GM12878 (cell line): Measurements from ENCODE around the gene LRCH4. TPM values are rescaled to one million over a fixed set of nuclear protein-coding genes. Genes with fewer than 3 reads are reported as not detected.

Experiments
- ATAC-seq: fragments of 200-7000 bp; cut with Tn5 transposase; 3 replicates; pipeline ENCODE4 v1.9.1; 2020; ENCODE audit warnings: mild to moderate bottlenecking, moderate library complexity
- BruUV-seq: library from RNA; stranded (reverse); fragments of 400-500 nt; replicated peaks from 2 replicates; lab custom pipeline; 2021; lab: Mats Ljungman, UMichigan
- CTCF ChIA-PET: fragments of 300-600 bp; sonication (Branson Sonifier 250); formaldehyde crosslinking; extraction: SDS; loops from one replicate; lab custom pipeline; 2021; ENCODE audit warnings: inconsistent platforms; lab: Yijun Ruan, JAX
- POLR2A ChIA-PET: fragments of 350-600 bp; formaldehyde crosslinking; extraction: SDS; loops from one replicate; lab custom pipeline; 2021; ENCODE audit warnings: inconsistent platforms; lab: Charles Lee
- RAD21 ChIA-PET: fragments of 300-600 bp; sonication (Branson Sonifier 250); formaldehyde crosslinking; loops from one replicate; lab custom pipeline; 2023; ENCODE audit warnings: antibody characterized with exemption; ENCODE audit not compliant: unreplicated experiment; lab: Charles Lee
- SMC1A ChIA-PET: fragments of 300-600 bp; sonication (Branson Sonifier 250); formaldehyde crosslinking; loops from one replicate; lab custom pipeline; 2023; ENCODE audit not compliant: unreplicated experiment, uncharacterized antibody; lab: Charles Lee
- DNase-seq: peaks from one replicate; pipeline ENCODE4 v3.0.0-alpha.2; 2011; ENCODE audit warnings: low read depth, low spot score
- FAIRE-seq: peaks from 3 replicates; lab custom pipeline; 2011; peaks lifted over from hg19 to GRCh38; lab: Jason Lieb, UNC
- H2AFZ ChIP-seq: 2 replicates; pipeline ENCODE4 v1.6.0; 2011; ENCODE audit warnings: low read depth, low read length, control low read depth; ENCODE audit not compliant: control insufficient read depth
- H3K27ac ChIP-seq: 2 replicates; pipeline ENCODE4 v1.5.1; 2011; ENCODE audit warnings: control low read depth; ENCODE audit not compliant: control insufficient read depth, insufficient read depth
- H3K27me3 ChIP-seq, 2 experiments: replicated peaks in 1 of 2; 2 replicates each; pipeline versions ENCODE4 v1.6.0 to v1.6.1; 2011; ENCODE audit warnings: low read length in 1 of 2; ENCODE audit not compliant: control insufficient read depth in 2 of 2, insufficient read depth in 2 of 2
- H3K36me3 ChIP-seq, 2 experiments: 2 replicates each; pipeline ENCODE4 v1.5.1; 2011; ENCODE audit warnings: low read length in 1 of 2; ENCODE audit not compliant: control insufficient read depth in 2 of 2, insufficient read depth in 2 of 2
- H3K4me1 ChIP-seq: 2 replicates; pipeline ENCODE4 v1.6.1; 2011; ENCODE audit warnings: mild to moderate bottlenecking, low read length, moderate library complexity, mixed read lengths; ENCODE audit not compliant: control insufficient read depth, insufficient read depth
- H3K4me2 ChIP-seq: 2 replicates; pipeline ENCODE4 v1.6.0; 2011; ENCODE audit warnings: control low read depth; ENCODE audit not compliant: control insufficient read depth, insufficient read depth
- H3K4me3 ChIP-seq: fragments of 200-600 bp; sonication (generic); 2 replicates; pipeline ENCODE4 v1.5.1; 2016
- H3K79me2 ChIP-seq: 2 replicates; pipeline ENCODE4 v1.6.0; 2011; ENCODE audit warnings: low read length; ENCODE audit not compliant: control insufficient read depth, insufficient read depth
- H3K9ac ChIP-seq: 2 replicates; pipeline ENCODE4 v1.8.0; 2011; ENCODE audit warnings: low read length, control low read depth, mixed read lengths; ENCODE audit not compliant: control insufficient read depth, insufficient read depth
- H3K9me3 ChIP-seq: replicated peaks from 3 replicates; pipeline ENCODE4 v1.5.1; 2011; ENCODE audit warnings: mild to moderate bottlenecking, low read length; ENCODE audit not compliant: control insufficient read depth, insufficient read depth
- H4K20me1 ChIP-seq: 2 replicates; pipeline ENCODE4 v1.6.0; 2011; ENCODE audit not compliant: control insufficient read depth, insufficient read depth
- BCLAF1 ChIP-seq: fragments of 450-650 bp; IDR thresholded peaks from 2 replicates; pipeline ENCODE4 v1.6.1; 2017; ENCODE audit warnings: antibody characterized with exemption, mild to moderate bottlenecking, moderate library complexity
- CBX3 ChIP-seq: fragments of 200-600 bp; sonication (generic); IDR thresholded peaks from 2 replicates; pipeline ENCODE4 v1.6.1; 2016; ENCODE audit warnings: low read depth, borderline replicate concordance
- CEBPZ ChIP-seq: fragments of 150-350 bp; IDR thresholded peaks from 2 replicates; pipeline ENCODE4 v1.6.1; 2016; ENCODE audit warnings: low read depth, low read length
- GABPA ChIP-seq: IDR thresholded peaks from 2 replicates; pipeline ENCODE4 v1.6.1; 2014; ENCODE audit warnings: antibody characterized with exemption, low read depth, mild to moderate bottlenecking, inconsistent platforms
- HSF1 ChIP-seq: fragments of 150-350 bp; IDR thresholded peaks from 2 replicates; pipeline ENCODE4 v1.6.1; 2014; ENCODE audit warnings: mild to moderate bottlenecking, low read depth, low read length
- KDM1A ChIP-seq: fragments of 200-600 bp; sonication (generic); IDR thresholded peaks from 2 replicates; pipeline ENCODE4 v1.6.1; 2016; ENCODE audit warnings: borderline replicate concordance
- KLF5 ChIP-seq: fragments of 450-650 bp; IDR thresholded peaks from 2 replicates; pipeline ENCODE4 v1.6.1; 2014; ENCODE audit warnings: mild to moderate bottlenecking; ENCODE audit not compliant: partially characterized antibody
- MTA3 ChIP-seq: IDR thresholded peaks from 2 replicates; pipeline ENCODE4 v1.6.1; 2012; ENCODE audit warnings: low read length, inconsistent platforms, borderline replicate concordance
- PAX5 ChIP-seq: IDR thresholded peaks from 2 replicates; pipeline ENCODE4 v1.6.1; 2011; ENCODE audit warnings: low read depth, low read length, borderline replicate concordance
- PML ChIP-seq: IDR thresholded peaks from 2 replicates; pipeline ENCODE4 v1.6.1; 2012; ENCODE audit warnings: low read length, inconsistent platforms
- RAD21 ChIP-seq: IDR thresholded peaks from 2 replicates; pipeline ENCODE4 v1.6.1; 2011; ENCODE audit warnings: mild to moderate bottlenecking, low read depth, low read length, moderate library complexity; ENCODE audit not compliant: insufficient read depth
- SPI1 ChIP-seq: IDR thresholded peaks from 2 replicates; pipeline ENCODE4 v1.6.1; 2011; ENCODE audit warnings: low read depth, mild to moderate bottlenecking, low read length, moderate library complexity, borderline replicate concordance; ENCODE audit not compliant: insufficient read depth
- ZSCAN29 ChIP-seq: fragments of 450-650 bp; IDR thresholded peaks from 2 replicates; pipeline ENCODE4 v1.6.1; 2017; ENCODE audit warnings: mild to moderate bottlenecking, moderate library complexity
- WGBS: methylation state at CpG from one replicate; pipeline ENCODE4 v1.1.6; 2016; ENCODE audit warnings: low lambda C conversion rate; ENCODE audit not compliant: insufficient replicate concordance, insufficient coverage; ENCODE audit errors: missing lambda C conversion rate; 5-methylcytosine and 5-hydroxymethylcytosine counted together
- in situ Hi-C: fragments of 300-500 bp; cut with MboI; formaldehyde crosslinking; loops from 9 replicates; pipeline ENCODE4 v1.14.3; 2018; ENCODE audit warnings: mixed read lengths
- intact Hi-C: fragments of 100-400 bp; cut with micrococcal nuclease; formaldehyde crosslinking; loops from one replicate; pipeline ENCODE4 v1.14.2; 2022; ENCODE audit not compliant: unreplicated experiment
- polyA plus RNA-seq, 11 experiments: library from polyadenylated mRNA; depleted of rRNA in 4 of 11; unstranded in 6 of 11; stranded (reverse) in 5 of 11; fragments of >200 nt; fragmentation: Nextera tagmentation in 4 of 11; fragmentation: Illumina TruSeq in 1 of 11; extraction: Ambion mirVana in 4 of 11; extraction: Trizol in 1 of 11; gene quantifications; 1 replicate in 1 of 11; 2 replicates in 10 of 11; pipeline versions ENCODE4 v1.2.1 to v1.2.3, GENCODE V29; 2011 to 2016; ENCODE audit warnings: inconsistent platforms in 2 of 11, missing spikeins in 2 of 11, low read depth in 1 of 11
- total RNA-seq, 4 experiments: library from RNA; depleted of rRNA in 3 of 4; stranded (reverse); fragments of >200 nt in 3 of 4; fragmentation: Illumina TruSeq in 1 of 4; extraction: Trizol in 1 of 4; gene quantifications; 2 replicates each; pipeline versions ENCODE4 v1.2.1 to v1.2.3, GENCODE V29; 2013 to 2021

Gene LRCH4
- total and polyA plus RNA-seq, 10 of the 15 experiments (the other 5 are each of a cell fraction or from before 2014, with no cell fraction given), result 0.58 to 96.7 (median 28.4) TPM

GRCh38 chr7:100576384-100576993, 9.4 kb downstream of the LRCH4 start:
- BruUV-seq, result no TSS peak
- Histone ChIP-seq H3K4me2 (no peak overlapping the region), H3K9me3 (no peaks in the 10 kb centered on the region), H3K4me1 (peaks cover 5% of the 10 kb centered on the region), H4K20me1 (no peaks in the 10 kb centered on the region), H3K27me3 (no peaks in the 10 kb centered on the region), H2AFZ (no peak overlapping the region), H3K36me3 (peaks cover 10 to 17% of the 10 kb centered on the region in 2 experiments), H3K27ac (no peak overlapping the region), H3K9ac (no peak overlapping the region), H3K4me3 (no peak overlapping the region), H3K79me2 (no peaks in the 10 kb centered on the region)
- intact Hi-C loops (no loop called here), in situ Hi-C loops (no loop called here)
- ChIA-PET SMC1A (no interaction called here), POLR2A (interaction anchor here (0.6 kb wide), 1 partner anchor 118 kb away, joined by 3 read pairs; no protein-coding TSS in a partner anchor), RAD21 (interaction anchor here (0.6 kb wide), 1 partner anchor 21 kb away, joined by 3 read pairs; no protein-coding TSS in a partner anchor), CTCF (interaction anchor here (1.2 kb wide), 1 partner anchor 13 kb away, joined by 3 read pairs; no protein-coding TSS in a partner anchor)
- FAIRE-seq, result no peak
- no peak for ATAC-seq
- WGBS, result 93% methylated on average over 13 of the region's 13 CpGs
- no peak for DNase-seq
- TF ChIP-seq CEBPZ, result no peak
- no peak for TF ChIP-seq GABPA
- no peak for TF ChIP-seq KDM1A
- no peak for TF ChIP-seq HSF1
- TF ChIP-seq KLF5, result no peak
- TF ChIP-seq MTA3, result no peak
- no peak for TF ChIP-seq SPI1
- no peak for TF ChIP-seq PAX5
- no peak for TF ChIP-seq ZSCAN29
- no peak for TF ChIP-seq CBX3
- TF ChIP-seq RAD21, result no peak
- no peak for TF ChIP-seq PML
- TF ChIP-seq BCLAF1, result no peak
